ENCODE data around the gene RERE.

GRCh38 chr1:8307628-8308027 is 509.8 kb downstream of the RERE start:
- TF ChIP-seq CTCF (IDR thresholded peaks at IDR 0.05) = no peak
- no peak for TF ChIP-seq POLR2A (IDR thresholded peaks at IDR 0.05)

Data from uterus (tissue), 2 donors.